Activated naive CD8-positive, alpha-beta T cell treated with anti-CD3 and anti-CD28 coated beads, Interleukin-2, amount 10 ng/mL, durations not matched to agents 7 days and 5 days (primary cell): ENCODE results near the gene TUBGCP3. TPM values are rescaled to one million over a fixed set of nuclear protein-coding genes. Genes with fewer than 3 reads are reported as not detected.

Experiments
- ATAC-seq: fragments of 150-1000 bp; cut with Tn5 transposase; one replicate; pipeline ENCODE4 v1.10.0; 2021; ENCODE audit warnings: low read depth, moderate library complexity
- POLR2A ChIA-PET: fragments of 350-600 bp; sonication (Branson Sonifier 250); formaldehyde crosslinking; loops from one replicate; lab custom pipeline; 2021; ENCODE audit warnings: antibody characterized with exemption; lab: Charles Lee
- DNase-seq: peaks from one replicate; pipeline ENCODE4 v3.0.0; 2021
- H3K27ac Mint-ChIP-seq: one replicate; pipeline ENCODE4 v1.8.0; 2022; ENCODE audit warnings: mild to moderate bottlenecking, mixed read lengths
- H3K27me3 Mint-ChIP-seq: one replicate; pipeline ENCODE4 v1.8.0; 2022; ENCODE audit warnings: mild to moderate bottlenecking, moderate library complexity, mixed read lengths
- H3K36me3 Mint-ChIP-seq: one replicate; pipeline ENCODE4 v1.8.0; 2021; ENCODE audit warnings: mild to moderate bottlenecking, mixed read lengths
- H3K4me1 Mint-ChIP-seq: one replicate; pipeline ENCODE4 v1.8.0; 2021; ENCODE audit warnings: mixed read lengths
- H3K4me3 Mint-ChIP-seq: one replicate; pipeline ENCODE4 v1.8.0; 2022; ENCODE audit warnings: mild to moderate bottlenecking, moderate library complexity, mixed read lengths
- H3K9me3 Mint-ChIP-seq: one replicate; pipeline ENCODE4 v1.8.0; 2021; ENCODE audit warnings: mixed read lengths
- total RNA-seq, 2 experiments: library from RNA; stranded (reverse); gene quantifications; one replicate each; pipeline ENCODE4 v1.2.3, GENCODE V29; 2021

TUBGCP3 gene
- total RNA-seq, 2 experiments from 2014 or later = 62.4 to 63.3 TPM

DNA sequence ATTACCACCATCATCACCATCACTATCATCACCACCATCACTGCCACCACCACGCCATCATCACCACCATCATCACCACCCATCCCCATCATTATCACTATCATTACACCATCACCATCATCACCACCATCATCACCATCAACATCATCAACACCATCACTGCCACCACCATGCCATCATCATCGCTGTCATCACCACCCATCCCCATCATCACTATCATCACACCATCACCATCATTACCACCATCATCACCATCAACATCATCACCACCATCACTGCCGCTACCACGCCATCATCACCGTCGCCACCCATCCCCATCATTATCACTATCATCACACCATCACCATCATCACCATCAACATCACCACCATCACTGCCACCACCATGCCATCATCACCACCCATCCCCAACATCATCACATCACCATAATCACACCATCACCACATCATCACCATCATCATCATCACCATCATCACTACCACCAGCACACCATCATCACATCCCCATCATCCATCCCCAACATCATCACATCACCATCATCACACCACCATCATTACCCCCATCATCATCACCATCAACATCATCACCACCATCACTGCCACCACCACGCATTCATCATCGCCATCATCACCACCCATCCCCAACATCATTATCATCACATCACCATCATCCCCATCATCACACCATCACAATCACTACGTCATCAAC, 61.7 kb downstream of the TUBGCP3 start:
- peaks cover 1% of the 10 kb centered on the region for H3K36me3 Mint-ChIP-seq
- ATAC-seq (no peak), DNase-seq (no peak)
- H3K4me3 Mint-ChIP-seq = no peak overlapping the region
- H3K4me1 Mint-ChIP-seq = no peaks in the 10 kb centered on the region
- H3K9me3 Mint-ChIP-seq = no peaks in the 10 kb centered on the region
- no peak overlapping the region for H3K27ac Mint-ChIP-seq
- POLR2A ChIA-PET = no interaction called here
- H3K27me3 Mint-ChIP-seq = no peaks in the 10 kb centered on the region

DNA sequence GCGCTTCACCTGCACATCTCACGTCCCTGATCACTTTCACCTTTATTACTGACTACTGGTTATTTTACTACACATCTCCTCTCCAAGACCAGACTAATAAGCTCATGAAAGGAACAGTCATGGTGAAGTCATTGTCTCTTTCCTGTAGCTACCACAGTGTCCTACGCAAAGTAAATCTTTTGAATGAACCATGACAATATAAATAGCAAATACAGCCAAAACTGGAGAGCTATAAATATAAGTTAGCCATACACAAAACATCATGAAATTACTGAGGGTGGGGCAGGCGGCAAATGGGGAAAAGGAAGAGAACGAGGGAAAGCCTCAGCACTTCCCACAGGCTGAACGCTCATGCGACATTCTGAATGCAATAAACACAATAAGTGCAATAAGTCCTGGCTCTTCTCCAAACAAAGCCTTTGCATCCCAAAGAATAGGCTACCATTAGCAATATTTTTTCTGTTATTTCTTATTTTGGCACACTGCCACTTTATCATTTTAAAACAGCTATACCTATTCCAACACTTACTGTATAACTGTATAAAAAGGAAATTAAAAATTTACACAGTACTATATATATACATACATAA, 62.5 kb downstream of the TUBGCP3 start:
- Mint-ChIP-seq H3K4me3 (no peak overlapping the region), H3K4me1 (no peaks in the 10 kb centered on the region), H3K27ac (no peak overlapping the region), H3K36me3 (peaks cover 4% of the 10 kb centered on the region), H3K9me3 (no peaks in the 10 kb centered on the region), H3K27me3 (no peaks in the 10 kb centered on the region)
- DNase-seq (no peak), ATAC-seq (no peak)
- POLR2A ChIA-PET = interaction anchor here (0.6 kb wide), 1 partner anchor 13 kb away, joined by 4 read pairs; no protein-coding TSS in a partner anchor

DNA sequence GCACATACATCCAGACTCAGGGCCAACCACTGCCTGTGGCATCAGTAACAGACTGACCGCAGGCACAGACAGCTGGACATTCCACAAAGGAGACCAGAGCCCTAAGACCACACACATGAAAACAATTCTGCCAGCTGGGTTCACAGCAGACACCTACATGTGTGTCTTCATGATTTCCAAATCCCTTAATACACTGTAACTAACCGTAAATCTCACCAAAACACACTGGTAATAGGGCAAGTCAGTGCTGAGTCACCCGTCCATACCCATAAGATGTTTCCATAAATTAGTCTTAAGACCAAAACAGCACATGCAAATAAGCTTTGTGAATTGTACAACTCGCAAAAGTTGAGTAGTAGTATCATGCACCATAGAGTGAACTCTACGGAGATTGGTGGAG, 65.4 kb downstream of the TUBGCP3 start:
- POLR2A ChIA-PET = no interaction called here
- no peak overlapping the region for H3K4me3 Mint-ChIP-seq
- DNase-seq = no peak
- no peaks in the 10 kb centered on the region for H3K9me3 Mint-ChIP-seq
- no peaks in the 10 kb centered on the region for H3K27me3 Mint-ChIP-seq
- no peak for ATAC-seq
- H3K4me1 Mint-ChIP-seq = no peaks in the 10 kb centered on the region
- H3K36me3 Mint-ChIP-seq = peaks cover 4% of the 10 kb centered on the region
- no peak overlapping the region for H3K27ac Mint-ChIP-seq

DNA sequence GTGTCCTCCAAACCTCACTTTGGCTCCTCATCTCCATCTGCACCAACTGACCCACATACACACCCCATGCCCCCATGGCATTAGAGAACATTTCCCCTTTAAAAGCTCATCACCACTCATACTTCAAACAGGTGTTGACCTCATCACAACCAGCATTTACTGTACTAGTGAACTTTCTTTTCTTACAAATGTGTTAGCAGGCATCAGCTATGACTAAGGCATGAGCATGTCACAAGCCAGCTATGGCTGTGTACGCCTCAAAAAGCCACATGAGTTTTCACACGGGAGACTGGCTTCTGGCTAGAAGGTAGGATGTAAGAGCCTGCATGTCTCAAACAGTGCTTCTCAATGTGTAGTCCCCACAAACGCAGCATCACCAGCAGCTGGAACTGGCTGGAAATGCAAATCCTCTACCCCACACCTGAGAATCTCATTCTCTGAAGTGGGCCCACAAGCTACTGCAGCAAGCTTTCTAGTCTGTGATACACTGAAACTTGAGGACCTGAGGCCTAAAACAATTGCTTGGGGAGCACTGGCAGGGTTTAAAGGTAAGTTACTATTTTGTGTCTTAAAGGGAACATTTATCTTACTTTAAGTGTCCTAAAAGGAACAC, 66.8 kb downstream of the TUBGCP3 start:
- peaks cover 8% of the 10 kb centered on the region for H3K36me3 Mint-ChIP-seq
- no peaks in the 10 kb centered on the region for H3K27me3 Mint-ChIP-seq
- DNase-seq = no peak
- no peak overlapping the region for H3K4me3 Mint-ChIP-seq
- no peak for ATAC-seq
- H3K4me1 Mint-ChIP-seq = no peaks in the 10 kb centered on the region
- no peaks in the 10 kb centered on the region for H3K9me3 Mint-ChIP-seq
- no peak overlapping the region for H3K27ac Mint-ChIP-seq
- POLR2A ChIA-PET = interaction anchor here (0.6 kb wide), 1 partner anchor 16 kb away, joined by 4 read pairs; no protein-coding TSS in a partner anchor

DNA sequence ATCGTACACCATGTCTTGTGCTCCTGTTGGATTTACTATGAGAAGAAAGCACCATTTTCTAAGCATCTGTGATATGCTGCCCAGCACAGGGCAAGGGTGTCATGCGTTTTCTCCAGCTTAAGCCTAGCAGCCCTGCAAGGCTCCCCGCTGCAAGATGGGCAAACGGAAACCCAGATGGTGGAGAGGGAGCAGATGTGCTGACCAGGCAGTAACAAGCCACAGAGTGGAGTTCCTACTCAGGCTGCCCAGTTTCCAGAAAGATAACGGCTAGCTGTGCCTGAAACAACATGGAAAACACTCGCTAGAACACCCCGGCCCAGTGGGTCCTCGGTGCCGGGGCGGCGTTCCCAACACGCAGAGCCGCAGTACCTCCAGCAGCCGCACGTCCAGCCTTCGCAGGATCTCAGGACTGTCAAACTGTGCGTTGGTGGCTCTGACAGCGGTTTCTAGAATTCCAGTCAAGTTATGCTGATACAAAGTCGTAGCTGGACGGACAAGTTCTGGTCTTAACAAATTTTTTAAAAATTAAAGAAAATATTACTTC, 68.4 kb downstream of the TUBGCP3 start:
- no peaks in the 10 kb centered on the region for H3K4me1 Mint-ChIP-seq
- POLR2A ChIA-PET = no interaction called here

DNA sequence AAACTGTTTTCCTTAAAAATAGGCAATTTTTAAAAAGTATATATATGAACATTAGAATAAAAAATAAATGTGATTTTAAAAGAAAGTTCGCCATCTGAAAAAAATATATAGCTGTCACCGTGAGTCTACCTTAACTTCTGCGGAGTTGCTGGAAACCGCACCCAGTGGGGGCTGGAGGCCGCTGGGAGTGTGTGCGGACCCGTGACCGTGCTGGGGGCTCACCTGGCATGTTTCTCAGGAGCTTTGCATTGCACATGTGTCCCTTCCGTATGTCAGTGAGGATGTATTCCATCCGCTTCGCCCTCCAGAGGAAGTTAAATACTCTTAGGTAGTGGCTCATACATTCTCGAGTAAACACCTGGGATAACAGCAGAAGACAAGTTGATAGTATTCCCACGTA, 71.7 kb downstream of the TUBGCP3 start:
- H3K27ac Mint-ChIP-seq = no peak overlapping the region
- H3K36me3 Mint-ChIP-seq = peaks cover 12% of the 10 kb centered on the region
- no peaks in the 10 kb centered on the region for H3K9me3 Mint-ChIP-seq
- POLR2A ChIA-PET = no interaction called here
- no peak overlapping the region for H3K4me3 Mint-ChIP-seq
- H3K4me1 Mint-ChIP-seq = no peaks in the 10 kb centered on the region
- ATAC-seq (no peak), DNase-seq (no peak)
- H3K27me3 Mint-ChIP-seq = no peaks in the 10 kb centered on the region

More for the DNA sequence above, 68.4 kb downstream of the TUBGCP3 start:
- Mint-ChIP-seq H3K4me3 (no peak overlapping the region), H3K36me3 (peaks cover 11% of the 10 kb centered on the region), H3K9me3 (no peaks in the 10 kb centered on the region), H3K27ac (no peak overlapping the region), H3K27me3 (no peaks in the 10 kb centered on the region)
- ATAC-seq (no peak), DNase-seq (no peak)

DNA sequence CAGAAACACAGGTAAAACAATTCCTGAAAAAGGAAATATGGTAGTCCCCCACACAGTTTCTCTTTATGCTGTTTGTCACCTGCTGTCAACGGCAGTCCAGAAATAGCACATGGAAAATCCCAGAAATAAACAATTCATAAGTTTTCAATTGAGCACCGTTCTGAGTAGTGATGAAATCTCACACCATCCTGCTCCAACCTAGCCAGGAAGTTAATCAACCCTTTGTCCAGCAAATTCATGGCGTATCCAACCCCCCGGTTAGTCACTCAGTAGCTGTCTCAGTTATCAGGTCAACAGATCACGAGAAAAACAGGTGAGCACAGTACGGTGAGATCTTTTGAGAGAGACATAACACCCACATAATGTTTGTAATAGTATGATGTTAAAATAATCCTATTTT, 74.2 kb downstream of the TUBGCP3 start:
- Mint-ChIP-seq H3K36me3 (peaks cover 15% of the 10 kb centered on the region), H3K9me3 (no peaks in the 10 kb centered on the region), H3K27ac (no peak overlapping the region), H3K4me3 (no peak overlapping the region), H3K4me1 (no peaks in the 10 kb centered on the region), H3K27me3 (no peaks in the 10 kb centered on the region)
- POLR2A ChIA-PET = no interaction called here
- no peak for ATAC-seq
- no peak for DNase-seq

DNA sequence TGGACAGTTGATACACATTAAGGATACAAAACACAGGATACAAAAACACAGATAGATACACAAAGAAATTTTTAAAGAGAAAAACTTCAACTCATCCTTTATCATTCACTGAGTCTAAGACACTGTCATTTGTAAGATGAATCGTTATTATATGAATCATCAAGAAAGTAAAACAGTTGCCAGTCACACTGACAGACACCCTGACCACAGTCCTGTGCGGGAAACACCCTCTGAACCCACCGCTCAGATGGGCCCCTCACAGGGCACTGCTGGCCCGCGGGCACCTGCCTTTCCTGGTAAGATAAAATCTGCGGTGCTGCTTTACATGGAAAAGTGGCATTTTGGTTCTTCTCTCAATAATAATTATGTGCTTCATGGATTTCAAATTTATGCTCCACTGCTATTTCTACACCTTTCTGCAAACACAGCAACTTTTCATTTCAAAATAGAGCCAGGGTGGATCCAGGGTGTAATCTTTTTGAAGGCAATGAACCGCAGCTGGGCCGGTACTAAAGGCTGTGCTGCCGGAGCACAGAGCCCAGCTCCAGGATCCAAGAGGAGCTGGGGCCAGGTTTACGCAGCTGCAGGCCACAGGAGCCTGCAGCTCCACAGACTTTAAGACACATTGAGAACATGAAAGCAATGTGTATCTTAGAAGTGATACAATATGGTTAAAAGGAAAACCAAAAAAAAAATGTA, 76.8 kb downstream of the TUBGCP3 start:
- no peak for ATAC-seq

DNA sequence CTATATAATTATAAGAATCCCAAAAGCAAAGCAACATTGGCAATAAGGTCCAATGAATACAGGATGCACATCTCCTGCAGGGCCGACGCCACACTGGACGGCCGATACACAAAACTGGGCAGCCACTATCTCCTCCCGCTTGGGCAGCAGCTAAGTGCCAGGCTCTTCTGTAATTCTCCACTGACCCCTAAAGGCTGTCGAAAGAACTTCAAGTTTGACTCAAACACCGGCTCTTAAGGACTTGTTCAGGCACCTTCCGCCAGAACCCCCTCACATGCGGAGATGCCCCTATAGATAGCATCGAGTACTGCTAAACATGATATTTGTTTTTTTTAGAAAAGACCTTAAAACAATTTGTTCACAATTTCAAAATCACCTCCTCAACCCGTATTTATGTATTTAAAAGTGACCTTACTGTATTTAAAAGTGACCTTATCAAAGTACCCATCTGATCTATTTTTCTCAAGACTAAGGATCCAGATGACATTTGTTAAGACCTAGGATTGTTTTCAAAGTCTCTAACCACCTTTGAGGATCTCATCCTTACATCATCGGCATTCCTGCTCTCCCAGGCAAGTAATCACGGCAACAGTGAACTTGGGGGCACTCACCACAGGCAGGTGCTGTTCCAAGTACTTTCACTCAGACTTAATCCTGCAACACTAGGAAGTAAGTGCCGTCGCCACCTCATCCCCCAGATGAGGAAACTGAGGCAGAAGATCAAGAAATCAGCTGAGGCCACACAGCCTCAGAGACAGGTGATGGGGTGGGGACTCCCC, 77.8 kb downstream of the TUBGCP3 start:
- Mint-ChIP-seq H3K9me3 (no peaks in the 10 kb centered on the region), H3K27me3 (no peaks in the 10 kb centered on the region), H3K4me1 (no peaks in the 10 kb centered on the region), H3K27ac (no peak overlapping the region), H3K36me3 (peaks cover 12% of the 10 kb centered on the region), H3K4me3 (no peak overlapping the region)
- POLR2A ChIA-PET = no interaction called here
- ATAC-seq (peak; percentile 45), DNase-seq (no peak)

More for the DNA sequence above, 76.8 kb downstream of the TUBGCP3 start:
- POLR2A ChIA-PET = no interaction called here
- peaks cover 14% of the 10 kb centered on the region for H3K36me3 Mint-ChIP-seq
- no peak for DNase-seq
- no peak overlapping the region for H3K4me3 Mint-ChIP-seq
- no peaks in the 10 kb centered on the region for H3K4me1 Mint-ChIP-seq
- H3K27ac Mint-ChIP-seq = no peak overlapping the region
- H3K9me3 Mint-ChIP-seq = no peaks in the 10 kb centered on the region
- no peaks in the 10 kb centered on the region for H3K27me3 Mint-ChIP-seq

DNA sequence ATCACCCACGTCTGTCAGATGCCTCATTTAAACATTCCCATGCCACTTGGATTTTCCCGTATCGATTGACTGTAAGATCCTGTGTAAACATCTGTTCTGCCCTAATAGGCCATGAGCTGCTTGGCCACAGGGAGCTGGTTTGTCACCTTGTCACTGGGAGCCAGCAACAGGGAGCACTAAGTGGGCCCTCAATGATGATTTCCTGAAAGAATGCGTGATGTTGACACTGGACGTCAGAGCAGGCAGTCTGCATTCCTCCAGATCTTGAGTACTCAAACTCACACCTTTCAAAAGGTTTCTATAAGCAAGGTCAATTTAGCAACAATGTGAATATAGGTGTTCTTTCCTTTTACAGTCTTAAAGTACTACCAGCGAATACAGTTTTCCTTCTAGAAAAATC, 78.8 kb downstream of the TUBGCP3 start:
- ATAC-seq (no peak), DNase-seq (no peak)
- no peak overlapping the region for H3K27ac Mint-ChIP-seq
- H3K36me3 Mint-ChIP-seq = peaks cover 11% of the 10 kb centered on the region
- no peaks in the 10 kb centered on the region for H3K4me1 Mint-ChIP-seq
- no peak overlapping the region for H3K4me3 Mint-ChIP-seq
- POLR2A ChIA-PET = no interaction called here
- H3K27me3 Mint-ChIP-seq = no peaks in the 10 kb centered on the region
- H3K9me3 Mint-ChIP-seq = no peaks in the 10 kb centered on the region

DNA sequence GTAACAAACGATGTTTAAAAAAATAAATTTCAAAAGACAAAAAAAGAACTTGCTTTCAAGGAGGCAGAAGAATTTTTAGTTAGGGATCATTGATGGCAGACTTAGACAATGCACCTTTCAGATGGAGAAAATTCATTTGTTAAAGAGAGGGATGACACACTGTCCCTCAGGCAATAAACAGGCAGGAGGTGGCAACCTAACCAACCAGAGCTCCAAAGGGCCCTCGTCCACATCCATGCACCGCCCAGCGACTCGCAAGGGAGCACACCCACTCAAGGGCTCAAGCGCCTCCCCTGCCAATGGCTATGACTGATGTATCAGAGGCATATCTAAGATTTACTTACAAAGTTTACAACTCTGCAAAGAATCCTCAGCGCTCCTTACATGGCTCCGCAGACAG, 81.9 kb downstream of the TUBGCP3 start:
- no peak overlapping the region for H3K27ac Mint-ChIP-seq
- H3K9me3 Mint-ChIP-seq = no peaks in the 10 kb centered on the region
- H3K4me1 Mint-ChIP-seq = no peaks in the 10 kb centered on the region
- no peaks in the 10 kb centered on the region for H3K27me3 Mint-ChIP-seq
- DNase-seq (no peak), ATAC-seq (no peak)
- H3K4me3 Mint-ChIP-seq = no peak overlapping the region
- peaks cover 16% of the 10 kb centered on the region for H3K36me3 Mint-ChIP-seq
- POLR2A ChIA-PET = interaction anchor here (0.6 kb wide), 1 partner anchor 36 kb away, joined by 4 read pairs; no protein-coding TSS in a partner anchor

DNA sequence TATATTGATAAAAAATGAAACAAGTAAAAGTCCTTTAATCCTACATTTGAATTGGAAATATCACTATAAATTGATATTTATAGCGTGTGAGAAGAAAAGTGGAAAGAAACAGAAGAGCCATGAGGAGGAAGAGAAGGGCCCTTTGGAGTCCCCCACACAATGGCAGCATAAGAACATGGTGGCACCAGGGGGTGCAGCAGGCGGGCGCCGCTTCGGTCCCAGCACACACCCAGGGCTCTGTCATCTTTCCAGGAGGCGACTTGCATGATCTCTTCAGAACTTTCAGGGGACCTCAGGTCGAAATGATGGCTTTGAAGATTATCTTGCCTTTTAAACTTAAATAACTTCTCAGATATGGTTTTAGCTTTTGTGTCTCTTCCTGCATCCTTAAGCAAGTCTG, 91.8 kb downstream of the TUBGCP3 start:
- POLR2A ChIA-PET = no interaction called here
- peaks cover 2% of the 10 kb centered on the region for H3K4me1 Mint-ChIP-seq
- no peaks in the 10 kb centered on the region for H3K27me3 Mint-ChIP-seq
- H3K4me3 Mint-ChIP-seq = no peak overlapping the region
- ATAC-seq (no peak), DNase-seq (no peak)
- H3K9me3 Mint-ChIP-seq = no peaks in the 10 kb centered on the region
- peaks cover 17% of the 10 kb centered on the region for H3K36me3 Mint-ChIP-seq
- H3K27ac Mint-ChIP-seq = no peak overlapping the region

DNA sequence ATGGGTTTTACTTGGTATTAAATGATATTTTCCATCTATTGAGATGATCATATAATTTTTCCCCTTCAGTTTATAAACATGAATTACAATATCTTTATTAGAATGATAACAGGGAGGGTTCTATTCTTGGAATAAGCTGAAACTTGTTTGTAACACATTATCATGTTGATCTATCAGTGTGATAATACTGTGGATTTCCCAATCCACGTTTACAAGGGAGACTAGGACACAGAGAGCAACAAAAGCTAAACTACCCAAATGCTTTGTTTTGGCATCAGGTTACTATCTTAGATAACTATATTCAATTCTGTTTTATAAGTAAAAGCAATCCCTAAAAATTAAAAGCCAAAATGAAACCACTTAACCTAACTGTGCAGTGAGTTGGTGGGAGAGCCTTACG, 92.5 kb downstream of the TUBGCP3 start:
- Mint-ChIP-seq H3K9me3 (no peaks in the 10 kb centered on the region), H3K4me3 (no peak overlapping the region), H3K4me1 (peaks cover 2% of the 10 kb centered on the region), H3K27ac (no peak overlapping the region), H3K27me3 (no peaks in the 10 kb centered on the region), H3K36me3 (peaks cover 18% of the 10 kb centered on the region)
- POLR2A ChIA-PET = no interaction called here
- DNase-seq (no peak), ATAC-seq (no peak)
